22Rv1 (cell line): ENCODE measurements around the gene ERMN.

Experiments used
- ZFX ChIP-seq: fragments of 450-650 bp; IDR thresholded peaks from 2 replicates; pipeline ENCODE4 v1.6.1; 2017; ENCODE audit warnings: antibody characterized with exemption, borderline replicate concordance
- TF ChIP-seq, protein P1 (sequence below): fragments of 450-650 bp; IDR thresholded peaks from 2 replicates; pipeline ENCODE4 v1.5.1; 2017; ENCODE audit warnings: mild to moderate bottlenecking

DNA sequence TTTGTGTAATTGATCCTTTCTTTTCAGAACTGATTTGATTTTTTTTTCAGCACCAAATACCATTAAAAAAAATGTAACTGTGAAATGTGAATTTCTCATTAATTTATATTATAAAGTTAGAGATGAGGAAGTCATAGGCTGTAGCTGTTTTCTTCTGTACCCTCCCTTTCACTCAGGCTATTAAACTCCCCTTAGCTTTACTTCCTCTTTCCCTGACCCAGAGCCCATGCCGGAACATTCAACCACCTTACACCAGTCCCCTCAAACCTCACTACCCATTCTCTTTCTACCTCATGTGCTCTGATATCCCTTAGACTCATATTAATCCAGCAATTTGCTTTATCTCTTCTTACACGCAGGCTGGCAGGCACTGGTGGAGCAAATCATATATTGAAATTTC is 55.7 kb downstream of the ERMN start:
- TF ChIP-seq, protein P1, sequence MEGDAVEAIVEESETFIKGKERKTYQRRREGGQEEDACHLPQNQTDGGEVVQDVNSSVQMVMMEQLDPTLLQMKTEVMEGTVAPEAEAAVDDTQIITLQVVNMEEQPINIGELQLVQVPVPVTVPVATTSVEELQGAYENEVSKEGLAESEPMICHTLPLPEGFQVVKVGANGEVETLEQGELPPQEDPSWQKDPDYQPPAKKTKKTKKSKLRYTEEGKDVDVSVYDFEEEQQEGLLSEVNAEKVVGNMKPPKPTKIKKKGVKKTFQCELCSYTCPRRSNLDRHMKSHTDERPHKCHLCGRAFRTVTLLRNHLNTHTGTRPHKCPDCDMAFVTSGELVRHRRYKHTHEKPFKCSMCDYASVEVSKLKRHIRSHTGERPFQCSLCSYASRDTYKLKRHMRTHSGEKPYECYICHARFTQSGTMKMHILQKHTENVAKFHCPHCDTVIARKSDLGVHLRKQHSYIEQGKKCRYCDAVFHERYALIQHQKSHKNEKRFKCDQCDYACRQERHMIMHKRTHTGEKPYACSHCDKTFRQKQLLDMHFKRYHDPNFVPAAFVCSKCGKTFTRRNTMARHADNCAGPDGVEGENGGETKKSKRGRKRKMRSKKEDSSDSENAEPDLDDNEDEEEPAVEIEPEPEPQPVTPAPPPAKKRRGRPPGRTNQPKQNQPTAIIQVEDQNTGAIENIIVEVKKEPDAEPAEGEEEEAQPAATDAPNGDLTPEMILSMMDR = no peak
- no peak for TF ChIP-seq ZFX
